Loucy (cell line): ENCODE measurements around the gene SMG6.

Experiments used
- EZH2phosphoT487 ChIP-seq: fragments of 200-600 bp; IDR thresholded peaks from 2 replicates; pipeline ENCODE4 v1.6.1; 2018; ENCODE audit warnings: antibody characterized with exemption, mild to moderate bottlenecking, moderate library complexity, borderline replicate concordance
- TF ChIP-seq, protein P1 (sequence below): fragments of 200-600 bp; sonication (generic); conservative IDR thresholded peaks from 2 replicates; pipeline ENCODE4 v1.5.1; 2014; ENCODE audit warnings: mild to moderate bottlenecking, antibody characterized with exemption, low read length

- TF ChIP-seq EZH2phosphoT487: no peak
- TF ChIP-seq, protein P1, sequence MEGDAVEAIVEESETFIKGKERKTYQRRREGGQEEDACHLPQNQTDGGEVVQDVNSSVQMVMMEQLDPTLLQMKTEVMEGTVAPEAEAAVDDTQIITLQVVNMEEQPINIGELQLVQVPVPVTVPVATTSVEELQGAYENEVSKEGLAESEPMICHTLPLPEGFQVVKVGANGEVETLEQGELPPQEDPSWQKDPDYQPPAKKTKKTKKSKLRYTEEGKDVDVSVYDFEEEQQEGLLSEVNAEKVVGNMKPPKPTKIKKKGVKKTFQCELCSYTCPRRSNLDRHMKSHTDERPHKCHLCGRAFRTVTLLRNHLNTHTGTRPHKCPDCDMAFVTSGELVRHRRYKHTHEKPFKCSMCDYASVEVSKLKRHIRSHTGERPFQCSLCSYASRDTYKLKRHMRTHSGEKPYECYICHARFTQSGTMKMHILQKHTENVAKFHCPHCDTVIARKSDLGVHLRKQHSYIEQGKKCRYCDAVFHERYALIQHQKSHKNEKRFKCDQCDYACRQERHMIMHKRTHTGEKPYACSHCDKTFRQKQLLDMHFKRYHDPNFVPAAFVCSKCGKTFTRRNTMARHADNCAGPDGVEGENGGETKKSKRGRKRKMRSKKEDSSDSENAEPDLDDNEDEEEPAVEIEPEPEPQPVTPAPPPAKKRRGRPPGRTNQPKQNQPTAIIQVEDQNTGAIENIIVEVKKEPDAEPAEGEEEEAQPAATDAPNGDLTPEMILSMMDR: no peak
These were observed 9.2 kb upstream of the SMG6 start for GRCh38 chr17:2312736-2313135.
